Activated CD4-positive, CD25-positive, alpha-beta regulatory T cell treated with anti-CD3 and anti-CD28 coated beads, Interleukin-2, amount 50 U/mL, for 24 hours (primary cell): Measurements from ENCODE around the gene ADGRF3.
"Not testable (repeated sequence)": the region's sequence is repeated elsewhere in the genome, so short reads cannot be mapped to it uniquely, and the experiment has no call there.

Experiments
- ATAC-seq, 2 donors: fragments of 150-1000 bp; cut with Tn5 transposase; one replicate each; pipeline ENCODE4 v1.10.0; 2021; ENCODE audit warnings: mild to moderate bottlenecking in 1 of 2, moderate library complexity in 1 of 2

ADGRF3 gene

GRCh38 chr2:26276484-26277227 lies 69.9 kb downstream of the ADGRF3 start:
- ATAC-seq, result no peak

- no peak for ATAC-seq
These were observed 72.5 kb downstream of the ADGRF3 start for GRCh38 chr2:26274058-26274613.

- ATAC-seq, result no peak
These were observed 73.1 kb downstream of the ADGRF3 start for GRCh38 chr2:26273501-26273900.

GRCh38 chr2:26270373-26270772 lies 76.2 kb downstream of the ADGRF3 start:
- ATAC-seq, result no peak

- no peak for ATAC-seq
These were observed 76.9 kb downstream of the ADGRF3 start for GRCh38 chr2:26269571-26270158.

GRCh38 chr2:26268670-26269385 lies 77.8 kb downstream of the ADGRF3 start:
- not testable (repeated sequence) for ATAC-seq

GRCh38 chr2:26268213-26268612 lies 78.4 kb downstream of the ADGRF3 start:
- no peak for ATAC-seq

- ATAC-seq, result not testable (repeated sequence)
These were observed 87.8 kb downstream of the ADGRF3 start for GRCh38 chr2:26258836-26259235.
